ENCODE measurements around the gene PTCH2.

PTCH2 gene

DNA sequence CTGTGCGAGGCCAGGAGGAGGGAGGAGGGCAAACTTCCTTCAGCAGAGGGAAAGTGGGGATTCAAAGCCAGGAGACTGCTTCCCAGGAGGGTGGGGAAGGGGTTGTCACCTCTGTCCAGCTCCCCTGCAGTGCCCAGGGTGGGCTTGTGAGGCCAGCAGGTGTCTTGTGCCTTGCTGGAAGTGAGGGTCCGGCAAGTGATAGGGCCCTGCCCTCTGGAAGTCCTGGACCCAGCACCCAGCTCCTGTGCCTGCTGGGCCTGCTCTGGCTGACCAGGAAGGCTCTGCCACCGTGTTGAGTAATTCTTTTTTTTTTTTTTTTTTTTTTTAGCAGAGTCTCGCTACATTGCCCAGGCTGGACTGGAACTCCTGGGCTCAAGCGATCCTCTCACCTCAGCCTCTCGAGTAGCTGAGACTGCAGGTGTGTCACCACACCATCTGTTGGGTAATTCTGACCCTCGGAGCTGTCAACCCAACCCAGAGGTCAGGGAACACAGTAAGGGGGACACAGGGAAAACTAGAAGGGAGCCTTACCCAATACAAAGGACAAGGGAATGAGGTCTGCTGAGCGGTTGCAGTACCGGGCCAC lies 56.1 kb downstream of the PTCH2 start:
- H4K20me1 ChIP-seq (ENCODE audit: control insufficient read depth, insufficient read depth, low read depth, low read length), result no peaks in the 10 kb centered on the region
- H3K4me2 ChIP-seq (ENCODE audit: low read length), result peak overlapping the region; percentile 74
- H3K9me3 ChIP-seq (ENCODE audit: control insufficient read depth, insufficient read depth, low read length), result no peaks in the 10 kb centered on the region
- H3K27me3 ChIP-seq (ENCODE audit: control insufficient read depth, low read length), result no peaks in the 10 kb centered on the region
- H3K4me1 ChIP-seq (ENCODE audit: control insufficient read depth, low read length), result peaks cover 39% of the 10 kb centered on the region
- TF ChIP-seq CTCF (IDR thresholded peaks at IDR 0.05; ENCODE audit: low read depth, low read length, poor library complexity, severe bottlenecking), result no peak
- no peak for TF ChIP-seq EZH2phosphoT487 (IDR thresholded peaks at IDR 0.05; ENCODE audit: borderline replicate concordance, low read length)
- H3K9me2 ChIP-seq (replicated peaks; ENCODE audit: control insufficient read depth, low read length), result no peaks in the 10 kb centered on the region
- H3K27ac ChIP-seq (ENCODE audit: low read depth, low read length), result peak overlapping the region; percentile 13; the same call in 1 of the 2 replicates
- H3K4me3 ChIP-seq (ENCODE audit: low read length), result no peak overlapping the region; the same call in 1 of the 2 replicates
- peaks cover 3% of the 10 kb centered on the region for H3K36me3 ChIP-seq (ENCODE audit: control insufficient read depth, low read length)
- H3K79me2 ChIP-seq (ENCODE audit: control insufficient read depth, low read length), result no peaks in the 10 kb centered on the region
- peaks cover 46% of the 10 kb centered on the region for H3F3A ChIP-seq (ENCODE audit: control insufficient read depth, insufficient read depth)

DNA sequence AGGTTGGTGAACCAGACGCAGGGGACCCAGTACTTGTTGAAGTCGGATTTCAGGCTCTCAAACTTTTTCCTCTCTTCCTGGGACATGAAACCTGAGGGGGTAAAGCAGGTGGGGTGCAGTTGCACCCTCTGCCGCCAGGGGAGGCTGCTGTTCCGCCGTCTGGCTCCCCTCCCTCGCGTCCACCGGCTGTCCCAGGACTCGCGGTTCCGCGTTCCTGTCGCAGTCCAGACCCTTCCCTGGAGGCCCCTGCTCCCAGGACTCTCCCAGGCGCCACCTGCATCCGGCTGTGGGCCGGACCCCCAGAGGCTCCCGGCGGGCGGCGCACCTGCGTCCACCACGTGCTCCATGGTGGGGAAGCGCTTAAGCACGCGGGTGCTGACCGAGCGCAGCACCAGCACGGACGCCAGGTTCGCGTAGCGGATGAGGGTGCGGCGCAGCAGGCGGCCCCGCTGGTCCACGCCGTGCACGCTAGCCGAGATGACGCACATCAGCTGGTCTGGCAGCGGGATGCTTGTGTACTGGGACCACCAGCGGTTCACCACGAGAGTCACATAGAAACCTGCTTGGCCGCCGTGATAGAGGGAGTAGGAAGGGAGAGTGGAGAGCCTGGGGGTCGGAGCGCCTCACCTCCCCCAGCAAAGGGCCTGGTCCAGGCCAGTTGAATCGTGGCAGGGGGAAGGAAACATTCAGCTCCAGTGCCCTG lies 56.8 kb downstream of the PTCH2 start:
- no peaks in the 10 kb centered on the region for H3K9me2 ChIP-seq (replicated peaks; ENCODE audit: control insufficient read depth, low read length)
- H3K27ac ChIP-seq (ENCODE audit: low read depth, low read length), result peak overlapping the region; percentile 13; the same call in 1 of the 2 replicates
- peak overlapping the region; percentile 74 for H3K4me2 ChIP-seq (ENCODE audit: low read length)

GRCh38 chr1:44785501-44786137 lies 57.4 kb downstream of the PTCH2 start:
- H3K4me1 ChIP-seq (ENCODE audit: control insufficient read depth, low read length), result peaks cover 43% of the 10 kb centered on the region
- H4K20me1 ChIP-seq (ENCODE audit: control insufficient read depth, insufficient read depth, low read depth, low read length), result no peaks in the 10 kb centered on the region
- peak overlapping the region; percentile 68 for H3K4me3 ChIP-seq (ENCODE audit: low read length)
- H3K27ac ChIP-seq (ENCODE audit: low read depth, low read length), result no peak overlapping the region; the same call in 1 of the 2 replicates
- no peaks in the 10 kb centered on the region for H3K79me2 ChIP-seq (ENCODE audit: control insufficient read depth, low read length)
- no peaks in the 10 kb centered on the region for H3K9me2 ChIP-seq (replicated peaks; ENCODE audit: control insufficient read depth, low read length)
- H3K4me2 ChIP-seq (ENCODE audit: low read length), result peak overlapping the region; percentile 74
- peaks cover 16% of the 10 kb centered on the region for H3K36me3 ChIP-seq (ENCODE audit: control insufficient read depth, low read length)
- TF ChIP-seq CTCF (IDR thresholded peaks at IDR 0.05; ENCODE audit: low read depth, low read length, poor library complexity, severe bottlenecking), result no peak
- TF ChIP-seq EZH2phosphoT487 (IDR thresholded peaks at IDR 0.05; ENCODE audit: borderline replicate concordance, low read length), result no peak
- no peaks in the 10 kb centered on the region for H3K27me3 ChIP-seq (ENCODE audit: control insufficient read depth, low read length)
- no peaks in the 10 kb centered on the region for H3K9me3 ChIP-seq (ENCODE audit: control insufficient read depth, insufficient read depth, low read length)
- peaks cover 59% of the 10 kb centered on the region for H3F3A ChIP-seq (ENCODE audit: control insufficient read depth, insufficient read depth)

More for the DNA sequence above, 56.8 kb downstream of the PTCH2 start:
- TF ChIP-seq EZH2phosphoT487 (IDR thresholded peaks at IDR 0.05; ENCODE audit: borderline replicate concordance, low read length), result no peak
- peak; percentile 98 for TF ChIP-seq CTCF (IDR thresholded peaks at IDR 0.05; ENCODE audit: low read depth, low read length, poor library complexity, severe bottlenecking)
- H3K79me2 ChIP-seq (ENCODE audit: control insufficient read depth, low read length), result no peaks in the 10 kb centered on the region
- peaks cover 52% of the 10 kb centered on the region for H3F3A ChIP-seq (ENCODE audit: control insufficient read depth, insufficient read depth)
- H3K27me3 ChIP-seq (ENCODE audit: control insufficient read depth, low read length), result no peaks in the 10 kb centered on the region
- H3K4me1 ChIP-seq (ENCODE audit: control insufficient read depth, low read length), result peaks cover 42% of the 10 kb centered on the region
- H3K9me3 ChIP-seq (ENCODE audit: control insufficient read depth, insufficient read depth, low read length), result no peaks in the 10 kb centered on the region
- no peaks in the 10 kb centered on the region for H4K20me1 ChIP-seq (ENCODE audit: control insufficient read depth, insufficient read depth, low read depth, low read length)
- peaks cover 10% of the 10 kb centered on the region for H3K36me3 ChIP-seq (ENCODE audit: control insufficient read depth, low read length)
- peak overlapping the region; percentile 68 for H3K4me3 ChIP-seq (ENCODE audit: low read length)

Measured in DOHH2 (cell line).